Measurements from ENCODE around the gene GUCA1C.

GUCA1C gene

GRCh38 chr3:108863799-108864135, 89.9 kb downstream of the GUCA1C start:
- TF ChIP-seq, protein P1, sequence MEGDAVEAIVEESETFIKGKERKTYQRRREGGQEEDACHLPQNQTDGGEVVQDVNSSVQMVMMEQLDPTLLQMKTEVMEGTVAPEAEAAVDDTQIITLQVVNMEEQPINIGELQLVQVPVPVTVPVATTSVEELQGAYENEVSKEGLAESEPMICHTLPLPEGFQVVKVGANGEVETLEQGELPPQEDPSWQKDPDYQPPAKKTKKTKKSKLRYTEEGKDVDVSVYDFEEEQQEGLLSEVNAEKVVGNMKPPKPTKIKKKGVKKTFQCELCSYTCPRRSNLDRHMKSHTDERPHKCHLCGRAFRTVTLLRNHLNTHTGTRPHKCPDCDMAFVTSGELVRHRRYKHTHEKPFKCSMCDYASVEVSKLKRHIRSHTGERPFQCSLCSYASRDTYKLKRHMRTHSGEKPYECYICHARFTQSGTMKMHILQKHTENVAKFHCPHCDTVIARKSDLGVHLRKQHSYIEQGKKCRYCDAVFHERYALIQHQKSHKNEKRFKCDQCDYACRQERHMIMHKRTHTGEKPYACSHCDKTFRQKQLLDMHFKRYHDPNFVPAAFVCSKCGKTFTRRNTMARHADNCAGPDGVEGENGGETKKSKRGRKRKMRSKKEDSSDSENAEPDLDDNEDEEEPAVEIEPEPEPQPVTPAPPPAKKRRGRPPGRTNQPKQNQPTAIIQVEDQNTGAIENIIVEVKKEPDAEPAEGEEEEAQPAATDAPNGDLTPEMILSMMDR (IDR thresholded peaks at IDR 0.05; ENCODE audit: low read depth, low read length, missing control alignments): no peak
- no peak for DNase-seq (ENCODE audit: extremely low read depth, low read depth)

GRCh38 chr3:108862865-108863798, 90.5 kb downstream of the GUCA1C start:
- TF ChIP-seq, protein P1 (IDR thresholded peaks at IDR 0.05; ENCODE audit: low read depth, low read length, missing control alignments): no peak
- no peak overlapping the region for H3K4me3 ChIP-seq (replicated peaks; ENCODE audit: low read depth, low read length)
- DNase-seq (ENCODE audit: extremely low read depth, low read depth): no peak

More at GRCh38 chr3:108863799-108864135, 89.9 kb downstream of the GUCA1C start:
- H3K4me3 ChIP-seq (replicated peaks; ENCODE audit: low read depth, low read length): no peak overlapping the region

- TF ChIP-seq, protein P1 (IDR thresholded peaks at IDR 0.05; ENCODE audit: low read depth, low read length, missing control alignments): no peak
- H3K4me3 ChIP-seq (replicated peaks; ENCODE audit: low read depth, low read length): no peak overlapping the region
Observed at GRCh38 chr3:108861401-108861800, 92.3 kb downstream of the GUCA1C start.

More at GRCh38 chr3:108861401-108861800, 92.3 kb downstream of the GUCA1C start:
- DNase-seq (ENCODE audit: extremely low read depth, low read depth): no peak
